Endothelial cell of coronary artery (primary cell): ENCODE data around the gene IFI27L1. TPM values are rescaled to one million over a fixed set of nuclear protein-coding genes. Genes with fewer than 3 reads are reported as not detected.

Experiments
- total RNA-seq: library from RNA; depleted of rRNA; stranded (reverse); fragments of >200 nt; gene quantifications from 2 replicates; pipeline ENCODE4 v1.2.3, GENCODE V29; 2014

The IFI27L1 gene, protein sequence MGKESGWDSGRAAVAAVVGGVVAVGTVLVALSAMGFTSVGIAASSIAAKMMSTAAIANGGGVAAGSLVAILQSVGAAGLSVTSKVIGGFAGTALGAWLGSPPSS
- 13.1 and 13.6 TPM in 2 replicates for total RNA-seq

DNA sequence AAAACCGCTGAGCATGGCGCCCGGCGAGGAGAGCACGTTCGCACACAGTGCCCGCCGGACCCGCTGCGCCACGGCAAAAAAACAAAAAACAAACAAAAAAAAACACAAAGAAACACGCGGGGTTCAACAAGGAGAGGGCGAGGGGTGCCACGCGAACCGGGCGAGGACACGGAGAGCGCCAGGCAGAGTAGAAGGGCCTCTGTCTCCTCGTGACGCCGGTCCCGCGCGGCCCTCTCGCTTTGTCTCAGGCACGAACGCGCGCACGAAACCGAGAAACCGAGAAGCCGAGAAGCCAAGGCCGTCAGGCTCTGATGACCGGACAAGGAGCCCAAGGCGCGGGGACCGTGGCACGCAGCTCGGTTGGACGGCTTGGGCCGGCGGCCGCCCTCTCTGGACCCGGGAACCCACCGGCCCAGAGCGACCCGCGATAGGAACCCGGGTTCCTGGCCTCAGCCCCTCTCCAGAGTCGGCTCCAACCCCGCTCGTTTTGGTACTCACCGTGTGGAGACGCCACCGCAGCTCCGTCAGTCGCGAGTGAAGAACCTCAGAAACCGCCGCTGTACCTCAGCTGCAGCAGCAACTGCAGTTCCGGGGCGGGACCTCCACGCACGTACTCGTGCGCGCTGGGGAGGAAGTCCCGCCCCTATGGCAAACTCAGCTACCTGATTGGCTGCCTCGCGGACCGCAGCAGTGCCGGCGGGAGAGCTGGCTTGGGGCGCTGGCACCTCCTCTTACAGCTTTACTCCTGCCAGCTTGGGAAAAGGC, at the start of gene IFI27L1, which contains the start of gene DDX24:
TSS of gene IFI27L1 (plus strand) at position 690 of the 765 bp plus-strand sequence. CDS start 15,628 bp downstream, outside the sequence.
TSS of gene DDX24 (minus strand) at position 582 of the 765 bp plus-strand sequence. CDS start 1,460 bp downstream, outside the sequence.

GRCh38 chr14:94110552-94111181, 29.6 kb downstream of the IFI27L1 start, which contains the start of gene IFI27:
Gene IFI27, plus strand, starts transcription at chr14:94110736.

DNA sequence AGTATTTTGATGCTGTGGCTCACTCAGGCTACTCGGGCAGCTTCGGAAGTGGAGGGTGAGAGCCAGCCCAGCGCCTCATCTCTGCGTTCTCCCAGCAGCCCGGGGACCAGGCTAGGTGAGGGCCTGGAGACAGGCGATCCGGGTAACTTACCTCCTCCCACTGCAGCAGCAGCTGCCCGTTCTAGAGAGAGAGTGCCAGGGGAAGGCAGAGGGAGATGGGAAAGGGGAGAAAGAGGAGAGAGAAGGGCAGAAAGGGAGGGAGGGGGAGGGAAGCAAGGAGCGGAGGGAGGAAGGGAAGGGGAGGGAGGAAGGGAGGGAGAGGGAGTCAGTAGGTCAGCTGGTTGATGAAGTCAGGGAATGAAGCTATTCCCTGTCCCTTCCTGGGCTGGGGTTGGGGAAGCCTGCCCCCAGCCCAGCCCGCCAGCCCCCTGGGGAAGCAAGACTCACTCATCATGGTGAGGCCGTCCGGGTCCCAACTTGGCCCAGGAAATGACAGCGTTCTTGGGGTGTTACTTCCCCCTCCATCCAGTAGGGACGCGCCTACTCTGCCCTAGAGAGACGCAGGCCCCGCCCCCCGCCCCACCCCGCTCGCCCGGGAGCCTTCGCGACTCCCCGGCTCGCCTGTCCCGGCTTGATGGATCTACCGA, 48.1 kb downstream of the IFI27L1 start, which contains the start of gene IFI27L2:
TSS of gene IFI27L2 (minus strand) at position 494 of the 647 bp plus-strand sequence. CDS start at position 454, 40 bp downstream.

Other genes starting within 250 kb of the IFI27L1 start
- gene FAM181A, start 154.0 kb upstream of the IFI27L1 start, total RNA-seq = not detected in 2 replicates
- 0.18 TPM in 1 of 2 replicates, not detected in the other for gene ASB2, start 104.7 kb upstream of the IFI27L1 start, total RNA-seq
- gene CCDC197, start 84.0 kb upstream of the IFI27L1 start, total RNA-seq = not detected in 2 replicates
- 0.81 and 1.0 TPM in 2 replicates for gene OTUB2, start 55.0 kb upstream of the IFI27L1 start, total RNA-seq
- 94.9 and 110 TPM in 2 replicates for gene DDX24, start 108 bp upstream of the IFI27L1 start, total RNA-seq
- gene IFI27, start 29.4 kb downstream of the IFI27L1 start, total RNA-seq = 168 and 327 TPM in 2 replicates
- 110 and 129 TPM in 2 replicates for gene IFI27L2, start 48.3 kb downstream of the IFI27L1 start, total RNA-seq
- gene PPP4R4, start 93.0 kb downstream of the IFI27L1 start, total RNA-seq = 0.85 TPM in 1 of 2 replicates, not detected in the other
- gene SERPINA10, start 212.0 kb downstream of the IFI27L1 start, total RNA-seq = not detected in 2 replicates
- not detected in 2 replicates for gene SERPINA6, start 242.0 kb downstream of the IFI27L1 start, total RNA-seq